ENCODE results near the gene ANKS3.

Gene ANKS3

GRCh38 chr16:4687946-4688673, 46.0 kb downstream of the ANKS3 start:
- Histone ChIP-seq H3K4me1 (ENCODE audit: control insufficient read depth, insufficient read depth, low read length) (peaks cover 8% of the 10 kb centered on the region), H3K4me3 (ENCODE audit: low read depth, low read length) (no peak overlapping the region)

GRCh38 chr16:4687416-4687815, 46.7 kb downstream of the ANKS3 start:
- Histone ChIP-seq H3K27me3 (ENCODE audit: control insufficient read depth, insufficient read depth, low read length) (no peaks in the 10 kb centered on the region), H3K4me3 (ENCODE audit: low read depth, low read length) (no peak overlapping the region), H3K9me3 (ENCODE audit: control insufficient read depth, insufficient read depth, low read depth, low read length) (no peaks in the 10 kb centered on the region), H3K36me3 (ENCODE audit: control insufficient read depth, insufficient read depth, low read length) (peaks cover 54% of the 10 kb centered on the region), H3K9ac (ENCODE audit: low read length) (no peak overlapping the region), H3K27ac (ENCODE audit: low read depth, low read length) (no peak overlapping the region), H3K4me1 (ENCODE audit: control insufficient read depth, insufficient read depth, low read length) (peaks cover 6% of the 10 kb centered on the region)

More at GRCh38 chr16:4687946-4688673, 46.0 kb downstream of the ANKS3 start:
- Histone ChIP-seq H3K36me3 (ENCODE audit: control insufficient read depth, insufficient read depth, low read length) (peaks cover 50% of the 10 kb centered on the region), H3K9me3 (ENCODE audit: control insufficient read depth, insufficient read depth, low read depth, low read length) (no peaks in the 10 kb centered on the region), H3K9ac (ENCODE audit: low read length) (no peak overlapping the region), H3K27me3 (ENCODE audit: control insufficient read depth, insufficient read depth, low read length) (no peaks in the 10 kb centered on the region), H3K27ac (ENCODE audit: low read depth, low read length) (no peak overlapping the region)

- no peak overlapping the region for H3K9ac ChIP-seq (ENCODE audit: low read length)
- no peaks in the 10 kb centered on the region for H3K9me3 ChIP-seq (ENCODE audit: control insufficient read depth, insufficient read depth, low read depth, low read length)
- H3K4me1 ChIP-seq (ENCODE audit: control insufficient read depth, insufficient read depth, low read length), result peaks cover 6% of the 10 kb centered on the region; the same call in 1 of the 2 replicates
- H3K27ac ChIP-seq (ENCODE audit: low read depth, low read length), result no peak overlapping the region
- no peaks in the 10 kb centered on the region for H3K27me3 ChIP-seq (ENCODE audit: control insufficient read depth, insufficient read depth, low read length)
- no peak overlapping the region for H3K4me3 ChIP-seq (ENCODE audit: low read depth, low read length)
- peaks cover 60% of the 10 kb centered on the region for H3K36me3 ChIP-seq (ENCODE audit: control insufficient read depth, insufficient read depth, low read length)
Measured at GRCh38 chr16:4686497-4687210, 47.4 kb downstream of the ANKS3 start.

- Histone ChIP-seq H3K36me3 (ENCODE audit: control insufficient read depth, insufficient read depth, low read length) (peaks cover 65% of the 10 kb centered on the region), H3K4me1 (ENCODE audit: control insufficient read depth, insufficient read depth, low read length) (peaks cover 6% of the 10 kb centered on the region; the same call in 1 of the 2 replicates), H3K27ac (ENCODE audit: low read depth, low read length) (no peak overlapping the region), H3K9me3 (ENCODE audit: control insufficient read depth, insufficient read depth, low read depth, low read length) (no peaks in the 10 kb centered on the region), H3K27me3 (ENCODE audit: control insufficient read depth, insufficient read depth, low read length) (no peaks in the 10 kb centered on the region), H3K4me3 (ENCODE audit: low read depth, low read length) (no peak overlapping the region), H3K9ac (ENCODE audit: low read length) (no peak overlapping the region)
Measured at GRCh38 chr16:4685776-4686496, 48.1 kb downstream of the ANKS3 start.

GRCh38 chr16:4685292-4685691, 48.8 kb downstream of the ANKS3 start:
- peaks cover 63% of the 10 kb centered on the region for H3K36me3 ChIP-seq (ENCODE audit: control insufficient read depth, insufficient read depth, low read length)
- H3K4me3 ChIP-seq (ENCODE audit: low read depth, low read length), result no peak overlapping the region
- peaks cover 6% of the 10 kb centered on the region; the same call in 1 of the 2 replicates for H3K4me1 ChIP-seq (ENCODE audit: control insufficient read depth, insufficient read depth, low read length)
- H3K27ac ChIP-seq (ENCODE audit: low read depth, low read length), result no peak overlapping the region
- H3K27me3 ChIP-seq (ENCODE audit: control insufficient read depth, insufficient read depth, low read length), result no peaks in the 10 kb centered on the region
- H3K9me3 ChIP-seq (ENCODE audit: control insufficient read depth, insufficient read depth, low read depth, low read length), result no peaks in the 10 kb centered on the region
- no peak overlapping the region for H3K9ac ChIP-seq (ENCODE audit: low read length)

- Histone ChIP-seq H3K9me3 (ENCODE audit: control insufficient read depth, insufficient read depth, low read depth, low read length) (no peaks in the 10 kb centered on the region), H3K4me1 (ENCODE audit: control insufficient read depth, insufficient read depth, low read length) (peaks cover 6% of the 10 kb centered on the region; the same call in 1 of the 2 replicates), H3K4me3 (ENCODE audit: low read depth, low read length) (no peak overlapping the region), H3K36me3 (ENCODE audit: control insufficient read depth, insufficient read depth, low read length) (peaks cover 67% of the 10 kb centered on the region), H3K27ac (ENCODE audit: low read depth, low read length) (no peak overlapping the region), H3K9ac (ENCODE audit: low read length) (no peak overlapping the region), H3K27me3 (ENCODE audit: control insufficient read depth, insufficient read depth, low read length) (no peaks in the 10 kb centered on the region)
Measured at GRCh38 chr16:4684763-4685162, 49.3 kb downstream of the ANKS3 start.

GRCh38 chr16:4684058-4684715, 49.9 kb downstream of the ANKS3 start:
- Histone ChIP-seq H3K9me3 (ENCODE audit: control insufficient read depth, insufficient read depth, low read depth, low read length) (no peaks in the 10 kb centered on the region), H3K36me3 (ENCODE audit: control insufficient read depth, insufficient read depth, low read length) (peaks cover 69% of the 10 kb centered on the region)

GRCh38 chr16:4683255-4684057, 50.6 kb downstream of the ANKS3 start:
- Histone ChIP-seq H3K4me3 (ENCODE audit: low read depth, low read length) (no peak overlapping the region), H3K4me1 (ENCODE audit: control insufficient read depth, insufficient read depth, low read length) (peaks cover 6% of the 10 kb centered on the region; the same call in 1 of the 2 replicates), H3K27ac (ENCODE audit: low read depth, low read length) (peak overlapping the region; percentile 73), H3K9ac (ENCODE audit: low read length) (no peak overlapping the region), H3K9me3 (ENCODE audit: control insufficient read depth, insufficient read depth, low read depth, low read length) (no peaks in the 10 kb centered on the region), H3K36me3 (ENCODE audit: control insufficient read depth, insufficient read depth, low read length) (peaks cover 67% of the 10 kb centered on the region), H3K27me3 (ENCODE audit: control insufficient read depth, insufficient read depth, low read length) (no peaks in the 10 kb centered on the region)

More at GRCh38 chr16:4684058-4684715, 49.9 kb downstream of the ANKS3 start:
- Histone ChIP-seq H3K9ac (ENCODE audit: low read length) (no peak overlapping the region), H3K4me1 (ENCODE audit: control insufficient read depth, insufficient read depth, low read length) (peaks cover 6% of the 10 kb centered on the region; the same call in 1 of the 2 replicates), H3K27ac (ENCODE audit: low read depth, low read length) (no peak overlapping the region; the same call in 1 of the 2 replicates), H3K4me3 (ENCODE audit: low read depth, low read length) (no peak overlapping the region), H3K27me3 (ENCODE audit: control insufficient read depth, insufficient read depth, low read length) (no peaks in the 10 kb centered on the region)

GRCh38 chr16:4682616-4683254, 51.3 kb downstream of the ANKS3 start:
- Histone ChIP-seq H3K4me3 (ENCODE audit: low read depth, low read length) (no peak overlapping the region), H3K9me3 (ENCODE audit: control insufficient read depth, insufficient read depth, low read depth, low read length) (no peaks in the 10 kb centered on the region), H3K27ac (ENCODE audit: low read depth, low read length) (peak overlapping the region; percentile 73), H3K9ac (ENCODE audit: low read length) (no peak overlapping the region), H3K4me1 (ENCODE audit: control insufficient read depth, insufficient read depth, low read length) (peaks cover 6% of the 10 kb centered on the region; the same call in 1 of the 2 replicates), H3K36me3 (ENCODE audit: control insufficient read depth, insufficient read depth, low read length) (peaks cover 65% of the 10 kb centered on the region), H3K27me3 (ENCODE audit: control insufficient read depth, insufficient read depth, low read length) (no peaks in the 10 kb centered on the region)

Measured in HUES6 (cell line).